Activated CD4-positive, CD25-positive, alpha-beta regulatory T cell treated with anti-CD3 and anti-CD28 coated beads, Interleukin-2, amount 50 U/mL, for 24 hours (primary cell): ENCODE data around the gene RNF121.

Experiments
- ATAC-seq, 2 donors: fragments of 150-1000 bp; cut with Tn5 transposase; one replicate each; pipeline ENCODE4 v1.10.0; 2021; ENCODE audit warnings: mild to moderate bottlenecking in 1 of 2, moderate library complexity in 1 of 2

The RNF121 gene

GRCh38 chr11:71935338-71935925, 6.6 kb downstream of the RNF121 start:
- ATAC-seq = no peak

GRCh38 chr11:71936825-71937224, 8.0 kb downstream of the RNF121 start:
- ATAC-seq = no peak

GRCh38 chr11:71937826-71938225, 9.0 kb downstream of the RNF121 start:
- no peak for ATAC-seq

DNA sequence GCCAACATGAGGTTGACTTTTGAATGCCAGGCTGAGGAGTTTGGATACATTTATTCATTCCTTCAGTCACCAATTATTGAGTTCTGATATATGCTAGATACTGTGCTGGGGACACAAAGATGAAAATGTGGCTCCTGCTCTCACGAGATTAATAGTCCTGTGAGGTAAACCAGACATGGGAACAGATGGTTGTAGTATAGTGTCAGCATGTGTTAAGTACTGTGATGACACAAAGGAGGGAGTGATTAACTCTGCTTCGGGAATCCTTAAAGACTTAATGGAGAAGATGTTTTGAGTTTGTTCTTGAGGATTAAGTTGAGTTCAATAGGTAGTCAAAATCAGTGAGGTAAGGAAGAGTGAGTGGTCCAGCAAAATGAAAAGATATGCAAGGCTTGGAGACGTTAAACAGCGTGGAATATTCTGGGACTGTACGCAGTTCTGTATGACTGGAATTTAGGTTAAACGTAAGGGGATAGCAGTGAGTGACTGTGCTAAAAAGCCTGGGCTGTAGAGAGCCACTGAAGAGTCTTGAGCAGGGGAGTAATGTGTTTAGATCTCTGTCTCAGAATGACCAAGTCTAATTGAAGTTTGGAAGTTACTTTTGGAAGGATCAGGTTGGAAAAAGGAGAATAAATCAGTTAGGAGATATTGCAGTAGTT, 11.8 kb downstream of the RNF121 start:
- ATAC-seq = no peak

GRCh38 chr11:71946144-71946571, 17.3 kb downstream of the RNF121 start:
- peak; percentile 79 to 92 for ATAC-seq

GRCh38 chr11:71947498-71947897, 18.7 kb downstream of the RNF121 start:
- ATAC-seq = no peak

GRCh38 chr11:71948314-71949027, 19.6 kb downstream of the RNF121 start:
- ATAC-seq = no peak

DNA sequence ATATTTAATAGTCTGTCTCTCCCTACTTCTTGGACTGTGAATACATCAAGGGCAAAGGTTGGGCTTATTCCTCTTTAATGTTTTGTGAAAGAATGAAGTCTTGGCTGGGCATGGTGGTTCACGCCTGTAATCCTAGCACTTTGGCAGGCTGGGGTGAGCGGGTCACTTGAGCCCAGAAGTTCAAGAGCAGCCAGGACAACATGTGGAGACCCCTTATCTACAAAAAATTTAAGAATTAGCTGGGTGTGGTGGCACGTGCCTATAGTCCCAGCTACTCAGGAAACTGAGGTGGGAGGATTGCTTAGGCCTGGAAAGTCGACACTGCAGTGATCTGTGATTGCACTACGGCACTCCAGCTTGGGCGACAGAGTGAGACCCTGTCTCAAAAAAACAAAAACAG, 20.2 kb downstream of the RNF121 start:
- ATAC-seq = no peak

GRCh38 chr11:71951741-71952310, 23.0 kb downstream of the RNF121 start:
- ATAC-seq = no peak

DNA sequence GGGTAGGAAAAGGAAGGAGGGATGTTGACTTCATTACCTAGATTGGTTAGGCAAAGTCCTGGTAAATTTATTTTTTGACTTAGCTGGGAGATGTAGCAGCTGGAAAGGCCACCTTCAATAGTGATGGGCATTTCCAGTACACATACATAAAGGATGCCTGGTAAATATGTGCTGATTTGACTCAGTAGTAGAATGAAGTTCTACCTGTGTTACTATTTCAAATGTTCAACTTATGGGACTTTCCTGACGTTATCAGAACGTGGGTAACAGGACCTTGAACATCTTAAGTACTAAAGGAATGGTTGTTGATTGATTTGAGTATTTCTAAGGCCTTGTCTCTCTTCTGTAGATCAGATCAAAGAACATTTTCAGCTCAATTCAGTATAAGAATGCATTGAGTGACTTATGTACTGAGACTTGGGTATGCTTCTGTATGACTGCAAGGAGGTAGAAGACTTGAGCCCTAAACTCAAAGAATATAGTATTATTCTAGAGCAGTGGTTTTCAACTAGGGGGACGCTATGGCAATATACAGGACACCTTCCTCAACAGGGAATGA, 27.1 kb downstream of the RNF121 start:
- ATAC-seq = peak in 1 of 2 donors; percentile 5

DNA sequence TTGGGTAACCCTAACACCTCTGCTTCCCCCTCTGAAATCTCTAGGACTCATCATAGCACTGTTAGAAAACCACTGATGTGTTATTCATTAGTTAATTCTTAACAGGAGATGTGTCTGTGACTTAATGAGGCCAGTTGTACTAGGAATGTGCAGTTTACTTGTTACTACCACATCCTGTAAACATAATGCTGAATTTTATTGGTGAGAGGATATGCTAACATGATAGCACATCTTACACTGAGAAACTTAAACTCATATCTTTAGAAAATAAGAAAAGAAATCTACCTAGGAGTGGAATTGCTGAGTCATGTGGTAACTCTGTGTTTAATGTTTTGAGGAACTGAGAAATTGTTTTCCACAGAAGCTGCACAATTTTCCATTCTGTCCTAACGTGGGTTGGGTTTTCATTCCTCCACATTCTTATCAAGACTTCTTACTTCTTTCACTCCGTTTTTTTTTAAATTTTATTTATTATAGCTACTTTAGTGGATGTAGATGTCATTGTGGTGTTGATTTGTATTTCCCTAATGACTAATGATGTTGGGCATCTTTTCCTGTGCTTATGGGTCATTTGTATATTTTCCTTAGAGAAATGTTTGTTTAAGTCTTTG, 33.7 kb downstream of the RNF121 start:
- ATAC-seq = peak; percentile 44 to 84

GRCh38 chr11:71963468-71963867, 34.6 kb downstream of the RNF121 start:
- ATAC-seq = no peak

GRCh38 chr11:71964641-71965040, 35.8 kb downstream of the RNF121 start:
- no peak for ATAC-seq

- ATAC-seq = no peak
These were observed 42.8 kb downstream of the RNF121 start for GRCh38 chr11:71971680-71972079.

- ATAC-seq = no peak
These were observed 47.7 kb downstream of the RNF121 start for GRCh38 chr11:71976551-71976950.

- no peak for ATAC-seq
These were observed 48.2 kb downstream of the RNF121 start for GRCh38 chr11:71977090-71977489.

DNA sequence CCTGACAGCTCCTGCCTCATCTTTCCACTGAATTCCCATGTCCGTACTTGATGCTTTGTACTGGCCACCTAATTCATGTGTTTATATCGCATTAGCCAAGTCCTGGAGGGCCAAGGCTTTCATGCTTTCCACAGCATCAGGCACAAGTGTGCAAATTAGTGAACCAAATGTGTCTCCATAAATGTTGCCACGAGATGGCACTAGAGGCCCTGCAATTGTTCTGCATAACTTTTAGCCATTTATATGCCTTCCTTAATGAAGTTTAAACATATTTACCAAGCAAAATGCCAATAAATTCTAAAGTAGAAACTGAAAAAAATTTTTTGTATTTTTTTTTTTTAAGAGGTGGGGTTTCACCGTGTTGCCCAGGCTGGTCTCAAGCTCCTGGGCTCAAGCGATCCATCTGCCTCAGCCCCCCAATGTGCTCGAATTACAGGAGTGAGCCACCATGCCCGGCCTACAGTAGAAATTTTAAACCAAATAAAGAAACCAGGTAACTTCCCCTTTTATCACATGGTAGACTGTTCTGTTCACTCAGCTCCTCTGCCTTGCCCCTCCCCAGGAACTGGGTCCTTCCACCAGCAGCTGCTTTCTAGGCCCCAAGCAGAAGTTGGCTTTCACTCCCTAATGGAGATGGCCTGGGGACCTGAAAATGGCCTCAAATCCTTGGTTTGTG, 49.0 kb downstream of the RNF121 start:
- peak; percentile 48 to 63 for ATAC-seq

DNA sequence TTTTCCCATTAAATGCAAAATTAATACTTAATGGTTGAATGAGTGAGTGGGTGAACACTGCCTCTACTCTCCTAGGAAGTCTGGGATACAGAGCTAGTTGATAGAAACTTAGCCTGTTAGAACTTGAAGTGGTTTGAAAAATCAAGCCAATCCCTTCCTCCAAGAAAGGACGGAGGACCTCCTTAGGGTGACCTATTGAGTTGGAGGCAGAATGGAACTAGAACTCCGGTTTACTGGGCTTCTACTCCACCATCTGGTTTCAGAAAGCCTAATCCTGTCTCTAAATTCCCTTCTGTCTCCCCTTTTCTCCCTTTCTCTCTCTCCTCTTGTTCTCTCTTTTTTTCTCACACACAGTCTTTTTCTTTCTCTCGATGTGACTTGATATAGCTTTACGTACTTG, 50.2 kb downstream of the RNF121 start:
- ATAC-seq = no peak

DNA sequence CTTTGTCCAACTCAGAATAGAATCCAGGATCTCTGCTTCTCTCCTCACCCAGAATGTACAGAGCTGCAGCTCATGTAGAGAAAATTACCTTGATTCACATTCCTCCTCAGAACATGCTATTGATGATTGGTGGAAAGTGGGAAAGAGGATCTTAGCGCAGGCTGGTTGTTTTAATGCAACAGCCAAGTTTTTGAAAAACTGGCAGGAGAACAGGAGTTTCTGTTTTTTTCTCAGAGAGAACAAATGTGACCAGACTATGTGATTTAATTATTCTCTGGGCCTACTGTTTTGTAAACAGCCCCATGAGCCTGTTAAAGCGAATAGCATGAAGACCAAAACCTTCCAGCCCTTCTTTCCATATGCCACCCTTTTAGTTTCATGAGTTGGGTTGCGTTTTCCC, 50.8 kb downstream of the RNF121 start:
- no peak for ATAC-seq

- peak in 1 of 2 donors; percentile 67 for ATAC-seq
These were observed 57.3 kb downstream of the RNF121 start for GRCh38 chr11:71986131-71986530.

GRCh38 chr11:71987521-71987920, 58.7 kb downstream of the RNF121 start:
- ATAC-seq = no peak

DNA sequence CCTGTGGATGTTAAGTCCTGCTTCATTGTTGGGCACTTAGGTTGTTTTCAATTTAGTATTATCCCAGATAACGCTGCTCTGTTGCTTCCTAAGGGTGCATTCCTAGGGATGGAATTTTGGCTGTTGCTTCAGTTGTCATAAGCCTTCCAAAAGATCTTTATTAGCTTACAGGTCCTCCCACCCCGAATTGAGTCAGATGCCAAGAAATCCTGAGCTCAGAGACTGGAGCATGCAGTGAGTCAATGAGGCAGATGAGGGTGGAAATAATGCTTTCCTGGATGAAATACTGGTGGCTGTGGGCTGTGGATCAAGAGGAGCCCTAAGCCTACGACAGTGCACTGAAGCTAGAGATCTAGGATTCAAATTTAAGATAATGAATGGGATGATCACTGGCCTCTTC, 59.2 kb downstream of the RNF121 start:
- ATAC-seq = no peak
